NOMO-1 (cell line): Measurements from ENCODE around the gene LRP2BP.

Source experiments
- DNase-seq, 2 experiments: peaks; one replicate each; lab custom pipeline; 2025; ENCODE audit not compliant: unreplicated experiment in 2 of 2; lab: John Stamatoyannopoulos, UW

LRP2BP gene

DNA sequence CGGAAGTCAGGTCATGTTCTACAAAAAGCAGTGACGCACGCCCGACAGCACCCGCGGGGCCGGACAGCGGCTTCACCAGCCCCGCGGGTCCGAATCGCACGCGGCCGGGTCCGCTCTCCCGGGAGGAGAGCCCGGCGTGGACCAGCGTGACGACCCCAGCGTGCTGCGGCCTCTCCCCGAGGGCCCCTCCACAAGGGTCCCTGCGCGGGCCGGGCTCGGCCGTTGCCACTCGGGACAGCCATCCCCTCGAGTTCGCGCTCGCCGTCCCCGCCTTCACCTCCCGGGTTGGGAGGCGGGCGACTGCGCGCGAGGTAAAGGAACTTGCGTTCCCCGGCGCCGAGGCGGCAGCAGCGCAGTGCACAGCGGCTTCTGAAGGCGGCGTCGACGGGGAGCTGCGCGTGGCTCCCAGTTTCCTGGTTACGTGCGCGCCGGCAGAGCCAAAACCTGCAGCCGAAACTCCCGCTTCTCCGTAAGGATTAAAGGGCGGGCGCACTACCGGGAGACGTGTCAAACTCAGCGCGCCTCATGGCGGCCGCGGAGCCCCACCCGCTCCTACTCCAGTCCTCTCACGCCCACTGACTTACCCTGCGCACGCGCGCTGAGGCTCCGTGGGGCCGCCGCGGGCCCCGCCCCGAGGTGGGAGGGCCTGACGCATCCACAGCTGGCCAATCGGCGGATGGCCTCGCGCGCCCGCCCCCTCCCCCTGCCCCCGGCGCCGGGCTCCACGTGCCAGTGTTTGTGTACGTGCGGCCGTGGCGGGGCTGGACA, 416 bp upstream of the LRP2BP start:
- peak; percentile 85 to 91 for DNase-seq

DNA sequence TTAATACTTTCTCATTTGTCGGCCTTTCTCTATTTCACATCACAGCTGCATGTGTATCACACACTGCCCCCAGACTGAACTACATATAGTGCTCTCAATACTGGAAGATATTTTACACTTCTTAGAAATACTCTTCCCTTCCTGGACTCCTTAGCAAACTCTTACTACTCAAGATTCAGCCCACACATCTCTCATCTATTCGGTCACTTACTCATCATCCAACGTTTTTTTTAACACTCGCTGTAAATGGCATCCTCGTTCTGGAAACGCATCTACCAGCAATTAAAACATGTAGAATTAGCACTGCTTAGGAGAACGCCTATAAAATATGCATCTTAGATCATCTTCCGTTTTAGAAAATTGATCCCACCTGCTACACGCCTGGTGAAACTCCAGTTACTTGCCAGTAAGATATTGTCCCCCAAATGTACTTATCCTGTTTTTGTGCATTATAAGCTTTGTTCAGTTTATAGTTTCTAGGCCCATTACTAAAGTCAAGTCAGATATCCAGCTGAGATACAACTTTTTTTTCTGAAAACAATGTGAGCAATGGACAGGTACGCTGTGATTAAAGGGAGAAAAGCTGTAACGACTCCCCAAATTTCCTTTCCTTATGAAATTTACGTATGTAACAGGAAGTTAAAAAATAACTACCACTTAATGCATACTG, 1.0 kb downstream of the LRP2BP start:
- DNase-seq, result no peak

DNA sequence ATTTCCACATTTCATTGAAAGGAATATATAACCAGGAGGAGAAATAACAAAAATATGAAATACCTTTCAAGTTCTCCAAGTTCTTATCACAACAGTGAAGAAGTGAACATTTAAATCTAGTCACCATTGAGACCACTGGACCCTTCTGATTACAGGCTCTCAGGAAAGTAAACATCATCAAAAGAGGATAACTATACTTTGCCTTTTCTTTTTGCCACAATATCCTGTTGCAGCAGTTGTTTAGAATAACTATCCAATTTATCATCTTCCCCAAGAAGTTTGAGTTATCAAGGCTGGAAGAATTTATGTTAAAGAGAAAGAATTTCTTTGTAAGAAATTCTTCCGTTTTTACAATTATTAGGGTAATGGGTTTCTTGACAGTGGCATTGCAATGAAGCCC, 3.6 kb downstream of the LRP2BP start:
- DNase-seq, result no peak

DNA sequence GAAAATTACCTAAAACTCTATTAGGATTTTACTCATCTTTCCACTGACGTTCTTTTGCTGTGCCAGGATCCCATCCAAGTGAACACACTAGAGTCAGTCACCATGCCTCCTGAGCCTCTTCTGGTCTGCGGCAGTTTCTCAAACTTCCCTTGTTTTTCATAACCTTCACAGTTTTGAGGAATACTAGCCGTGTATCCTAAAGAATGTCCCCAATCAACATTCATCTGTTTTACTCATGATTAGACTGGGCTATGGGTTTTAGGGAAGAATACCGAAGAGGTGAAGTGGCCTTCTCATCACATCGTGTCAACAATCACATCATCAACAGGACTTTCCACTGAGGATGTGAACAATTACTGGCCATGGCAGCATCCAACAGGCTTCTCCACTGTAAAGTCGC, 4.8 kb downstream of the LRP2BP start:
- DNase-seq, result no peak

DNA sequence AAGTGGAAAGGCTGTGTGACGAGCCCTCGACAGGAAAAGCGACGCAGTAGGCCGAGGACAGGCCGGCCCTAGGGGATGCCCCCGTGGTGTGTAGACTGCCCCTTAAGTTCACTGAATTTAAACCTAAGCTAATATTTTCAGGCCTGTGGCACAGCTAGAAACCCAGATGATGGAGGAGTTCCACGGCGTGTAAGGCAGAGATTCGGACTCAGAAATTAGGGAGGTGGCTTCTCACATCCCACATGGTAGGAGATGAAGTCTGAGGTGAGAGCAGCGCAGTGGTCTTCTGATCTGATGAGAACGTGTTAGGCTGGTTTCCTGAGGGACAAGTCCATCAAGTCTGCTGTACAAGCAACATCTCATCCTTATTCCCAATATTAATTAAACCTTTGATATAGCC, 7.8 kb downstream of the LRP2BP start:
- no peak for DNase-seq

DNA sequence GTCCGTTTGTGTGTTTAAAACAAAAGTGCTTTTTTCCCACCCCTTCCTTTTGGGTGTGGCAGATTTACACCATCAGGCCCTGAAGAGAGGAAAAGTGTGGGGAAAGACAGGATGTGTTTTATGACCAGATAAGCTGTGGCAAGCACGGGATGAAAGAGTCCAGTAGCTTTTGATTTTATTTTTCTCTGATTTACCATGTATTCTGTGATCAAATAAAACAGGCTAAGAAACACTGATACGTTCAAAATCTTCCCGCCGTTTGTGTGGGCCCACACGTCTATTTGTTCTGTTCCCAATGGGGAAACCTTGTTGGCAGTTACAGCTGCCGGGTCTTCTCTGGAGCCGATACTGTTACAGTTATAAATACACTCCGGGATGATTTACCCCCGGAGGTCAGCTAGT, 10.8 kb downstream of the LRP2BP start:
- DNase-seq, result peak; percentile 21 to 29

DNA sequence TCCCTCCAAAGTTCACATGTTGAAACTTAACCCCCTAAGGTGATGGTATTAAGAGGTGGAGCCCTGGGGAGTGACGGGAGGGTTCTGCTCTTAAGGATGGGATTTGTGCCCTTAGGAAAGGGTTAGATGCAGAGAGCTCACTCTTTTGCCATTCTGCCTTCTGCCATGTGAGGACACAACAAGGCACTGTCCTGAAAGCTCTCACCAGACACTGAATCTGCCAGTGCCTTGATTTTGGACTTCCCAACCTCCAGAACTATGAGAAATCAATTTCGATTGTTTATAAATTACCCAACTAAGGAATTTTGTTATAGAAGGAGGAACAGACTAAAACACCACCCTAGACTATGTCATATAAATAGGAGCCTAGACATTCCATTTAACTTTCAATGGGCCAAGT, 11.7 kb downstream of the LRP2BP start:
- no peak for DNase-seq

DNA sequence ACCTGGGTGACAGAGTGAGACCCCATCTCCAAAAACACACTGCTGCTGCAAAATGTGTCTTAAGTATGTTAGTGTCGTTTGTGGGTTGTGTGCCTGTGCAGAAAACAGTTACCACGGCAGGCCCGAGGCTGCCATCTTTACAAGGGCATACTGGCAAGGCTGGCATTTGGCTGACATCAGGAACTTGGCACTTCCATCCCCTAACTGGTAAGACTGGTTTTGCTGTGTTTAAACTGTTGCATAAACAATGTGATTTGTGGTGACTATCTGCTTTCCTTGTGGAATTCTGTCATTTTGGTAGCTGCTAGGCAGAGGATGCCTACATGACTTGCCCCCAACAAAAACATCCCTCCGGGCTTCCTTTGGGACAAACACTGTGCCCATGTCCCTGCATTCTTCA, 12.3 kb downstream of the LRP2BP start:
- DNase-seq, result no peak

DNA sequence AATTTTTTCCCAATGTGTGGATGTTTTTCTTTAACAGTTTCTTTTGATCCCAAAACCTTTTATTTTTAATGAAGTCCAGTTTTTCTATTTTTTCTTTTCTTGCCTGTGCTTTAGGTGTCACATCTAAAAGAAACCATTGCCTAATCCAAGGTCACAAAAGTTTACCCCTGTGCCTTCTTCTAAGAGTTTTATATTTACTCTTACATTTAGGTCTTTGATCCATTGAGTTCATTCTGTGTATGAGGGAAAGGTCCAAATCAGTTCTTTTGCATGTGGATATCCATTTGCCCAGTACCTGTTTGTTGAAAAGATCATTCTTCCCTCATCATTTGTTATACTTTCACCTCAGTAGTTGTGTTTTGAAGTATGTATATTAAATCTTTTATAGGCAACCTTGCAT, 13.0 kb downstream of the LRP2BP start:
- DNase-seq, result no peak

DNA sequence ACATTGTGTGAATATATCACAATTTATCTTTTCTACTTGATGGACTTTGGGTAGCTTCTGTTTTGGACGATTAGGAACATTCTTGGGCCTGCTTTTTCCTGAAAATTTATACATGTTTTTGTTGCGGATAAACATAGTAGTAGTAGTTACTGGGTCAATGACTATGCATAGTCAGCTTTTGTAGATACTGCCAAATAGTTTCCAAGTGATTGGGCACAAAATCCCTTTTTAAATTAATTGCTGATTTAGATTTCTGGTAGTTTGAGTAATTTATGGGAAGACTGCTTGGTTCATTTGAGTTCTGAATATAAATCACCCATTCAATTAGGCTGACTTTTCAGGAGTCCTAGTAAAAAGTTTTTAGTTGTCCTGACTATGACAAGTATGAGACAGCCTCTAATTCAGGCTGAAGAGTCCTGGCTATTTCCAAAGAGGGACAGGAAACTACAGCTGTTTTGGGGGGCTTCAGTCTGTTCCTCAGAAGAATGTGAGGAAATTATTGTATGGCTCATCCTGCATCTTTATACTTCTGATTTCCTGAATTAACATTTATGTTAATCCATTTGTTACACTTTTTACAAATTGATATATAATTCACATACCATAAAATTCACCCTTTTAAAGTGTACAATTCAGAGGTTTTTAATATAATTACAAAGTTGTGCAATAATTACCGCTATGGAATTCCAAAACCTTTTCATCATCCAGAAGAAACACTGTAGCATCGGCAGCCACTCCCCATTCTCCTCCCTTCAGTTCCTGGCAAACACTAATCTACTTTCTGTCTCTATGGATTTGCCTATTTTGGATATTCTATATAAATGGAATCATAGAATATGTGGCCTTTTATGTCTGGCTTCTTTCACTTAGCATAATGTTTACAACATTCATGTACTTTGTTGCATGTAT, 14.2 kb downstream of the LRP2BP start:
- DNase-seq, result no peak

DNA sequence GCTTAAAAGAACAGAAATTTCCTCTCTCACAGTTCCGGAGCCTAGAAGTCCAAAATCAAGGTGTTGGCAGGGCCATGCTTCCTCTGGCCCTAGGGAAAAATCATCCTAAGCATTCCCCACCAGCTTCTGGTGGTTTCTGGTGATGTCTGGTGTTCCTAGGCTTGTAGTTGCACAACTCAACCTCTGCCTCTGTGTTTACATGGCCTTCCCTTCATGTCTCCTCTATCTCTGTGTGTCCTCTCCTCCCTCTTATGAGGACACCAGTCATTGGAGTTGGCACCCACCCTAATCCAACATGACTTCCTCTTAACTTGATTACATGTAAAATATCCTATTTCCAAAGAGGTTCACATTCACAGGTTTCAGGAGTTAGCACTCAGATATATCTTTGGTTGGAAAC, 15.4 kb downstream of the LRP2BP start:
- no peak for DNase-seq

DNA sequence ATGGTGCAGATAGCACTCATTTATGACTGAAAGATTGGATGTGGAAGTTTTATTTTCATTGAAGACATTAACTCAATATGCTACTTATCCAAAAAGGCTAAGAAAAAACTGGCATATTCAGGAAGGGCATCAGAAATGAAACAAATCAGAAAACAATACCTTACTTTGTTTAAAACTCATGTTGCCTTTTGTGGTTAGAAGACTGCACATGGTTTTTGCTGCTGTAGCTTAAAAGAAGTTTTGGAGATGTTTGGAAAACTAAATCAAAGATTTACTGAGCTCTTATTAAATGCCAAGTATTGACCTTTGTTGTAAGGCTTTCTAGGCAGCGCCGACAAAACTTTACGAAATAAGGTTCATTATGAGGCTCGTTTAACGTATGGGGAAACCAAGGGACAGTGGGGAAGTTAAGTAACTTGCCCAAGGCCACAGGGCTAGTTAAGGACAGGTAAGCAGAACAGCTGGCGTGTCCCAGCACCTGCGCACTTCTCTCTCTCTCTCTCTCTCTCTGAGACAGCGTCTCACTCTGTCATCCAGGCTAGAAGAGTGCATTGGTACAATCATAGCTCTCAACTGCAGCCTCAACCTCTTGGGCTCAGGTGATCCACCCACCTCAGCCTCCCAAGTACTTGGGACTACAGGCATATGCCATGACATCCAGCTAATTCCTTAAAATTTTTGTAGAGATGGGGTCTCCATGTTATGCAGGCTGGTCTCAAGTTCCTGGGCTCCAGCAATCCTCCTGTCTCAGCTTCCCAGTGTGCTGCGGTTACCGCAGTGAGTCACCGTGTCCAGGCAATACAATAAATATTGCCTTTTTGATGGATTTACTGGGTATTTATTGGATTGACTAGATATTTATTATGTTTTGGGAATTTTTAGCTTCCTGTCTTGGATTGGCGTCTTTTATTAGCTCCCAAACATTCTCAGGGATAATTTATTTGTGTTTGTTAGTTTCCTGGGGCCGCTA, 16.1 kb downstream of the LRP2BP start:
- no peak for DNase-seq

DNA sequence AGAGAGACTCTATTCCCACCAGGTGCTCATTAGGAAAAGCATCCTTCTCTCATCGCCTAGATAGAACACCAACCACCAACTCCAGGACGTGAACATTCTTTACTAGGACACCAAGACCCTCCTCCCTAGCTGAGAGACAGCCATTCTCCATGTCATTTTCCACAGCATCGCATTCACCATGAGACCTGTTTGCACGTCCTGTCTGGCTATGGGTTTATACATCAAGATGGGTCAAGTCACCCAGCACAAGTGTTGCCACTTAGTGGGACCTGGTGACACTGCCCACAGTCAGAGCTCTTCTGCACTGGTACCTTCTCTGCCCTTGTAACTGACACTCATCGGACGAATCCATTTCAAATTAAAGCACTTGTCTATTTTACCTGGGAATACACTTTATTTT, 17.5 kb downstream of the LRP2BP start:
- no peak for DNase-seq

DNA sequence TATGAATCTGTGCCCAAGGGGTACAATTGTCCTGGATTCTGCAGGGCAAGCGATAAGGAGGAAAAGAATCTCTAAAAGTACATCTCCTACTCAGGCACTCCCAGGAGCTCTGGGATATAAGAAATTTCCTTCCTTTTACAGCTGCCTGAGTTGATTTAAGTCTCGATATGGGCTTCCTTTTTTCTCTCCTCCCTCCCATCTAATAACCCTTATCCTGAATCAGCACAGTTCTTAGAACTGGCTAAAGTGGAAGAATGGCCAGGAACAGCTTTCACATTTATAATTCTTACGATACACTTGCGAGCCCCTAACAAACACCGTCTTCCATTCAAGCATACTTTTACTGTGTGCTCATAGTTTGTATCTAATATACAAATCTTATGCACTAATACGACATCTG, 21.2 kb downstream of the LRP2BP start:
- no peak for DNase-seq

DNA sequence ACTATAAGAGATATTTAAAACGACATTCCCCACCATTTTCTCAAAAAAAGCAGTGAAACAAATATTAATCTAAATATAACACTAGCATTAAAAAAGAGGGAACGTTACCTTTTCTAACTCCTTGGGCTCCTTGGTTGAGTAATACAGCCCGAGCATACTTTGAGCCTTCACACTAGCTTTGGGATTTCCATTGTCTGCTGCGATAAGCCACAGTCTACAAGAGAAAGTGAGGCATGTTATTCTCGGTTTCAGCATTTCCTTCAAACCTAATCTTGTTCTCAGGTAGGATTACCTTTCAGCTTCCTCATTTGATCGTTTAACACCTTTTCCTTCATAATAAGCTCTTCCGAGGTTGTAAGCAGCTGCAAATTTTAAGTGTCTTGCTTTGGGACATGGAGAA, 21.7 kb downstream of the LRP2BP start:
- DNase-seq, result no peak

DNA sequence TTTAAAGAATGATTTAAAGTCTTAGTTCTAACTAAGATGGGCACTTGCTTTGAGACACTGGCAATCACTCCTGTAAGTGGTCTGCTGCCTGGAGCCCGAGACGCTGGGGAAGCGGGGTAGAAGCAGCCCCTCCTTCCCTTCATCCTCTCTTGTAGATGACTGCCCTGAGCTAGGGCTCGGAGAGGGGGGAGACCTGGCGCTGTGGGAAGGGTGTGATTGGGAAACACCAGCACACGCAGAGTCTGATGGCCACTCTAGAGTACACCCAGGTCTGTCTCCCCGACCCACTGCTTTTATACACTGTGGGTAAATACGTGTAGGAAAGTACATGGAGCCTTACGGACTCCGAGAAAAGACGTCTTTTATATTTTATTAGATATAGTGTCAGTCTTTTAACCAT, 24.0 kb downstream of the LRP2BP start:
- no peak for DNase-seq

DNA sequence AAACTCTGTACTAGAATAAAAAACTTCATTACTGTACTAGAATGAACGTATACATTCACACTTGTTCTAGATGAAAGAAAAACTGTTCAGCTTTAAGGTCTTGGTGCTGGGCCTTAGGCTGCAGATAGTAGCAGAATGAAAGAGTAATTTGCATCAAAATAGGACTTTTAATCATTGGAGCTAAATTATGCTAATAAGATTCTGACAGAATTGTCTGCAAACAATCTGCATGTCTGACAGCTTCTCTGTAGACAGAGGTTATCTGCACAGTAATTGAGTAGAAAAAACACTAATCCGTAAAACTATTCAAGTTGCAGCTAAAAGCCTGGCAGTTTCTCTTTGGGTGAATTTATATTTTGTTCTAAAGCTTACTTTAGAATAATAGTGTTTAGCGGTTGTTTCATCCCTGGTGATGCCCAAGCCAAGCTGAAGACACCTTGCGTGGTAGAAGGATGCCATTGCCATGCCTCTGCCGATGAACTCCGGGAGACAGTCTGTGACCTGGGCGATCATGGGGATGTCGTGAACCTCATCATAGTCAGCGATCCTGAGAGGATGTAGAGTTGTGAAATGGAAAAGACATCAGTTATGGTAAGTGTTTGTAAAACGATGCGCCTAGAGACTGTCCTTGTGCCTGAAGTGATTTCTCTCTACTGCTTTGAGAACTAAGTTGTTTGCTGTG, 25.3 kb downstream of the LRP2BP start:
- no peak for DNase-seq

DNA sequence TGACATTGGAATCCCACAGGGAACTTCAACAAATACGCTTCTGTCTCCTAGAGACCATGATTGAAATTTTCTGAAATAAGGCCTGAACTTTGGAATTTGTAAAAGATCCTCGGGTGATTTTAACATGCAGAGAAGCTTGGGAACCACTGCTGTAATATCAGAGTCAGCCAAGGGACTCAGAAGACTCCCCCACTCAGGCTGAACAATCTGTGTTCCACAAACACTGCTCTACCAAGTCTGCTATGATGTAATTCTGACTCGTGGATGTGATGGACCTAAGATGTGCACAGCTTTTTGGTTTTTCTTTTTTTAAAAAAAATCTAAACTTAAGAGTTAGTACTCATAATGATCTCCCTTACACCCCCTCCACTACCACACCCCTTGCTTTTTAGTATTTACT, 26.0 kb downstream of the LRP2BP start:
- no peak for DNase-seq

DNA sequence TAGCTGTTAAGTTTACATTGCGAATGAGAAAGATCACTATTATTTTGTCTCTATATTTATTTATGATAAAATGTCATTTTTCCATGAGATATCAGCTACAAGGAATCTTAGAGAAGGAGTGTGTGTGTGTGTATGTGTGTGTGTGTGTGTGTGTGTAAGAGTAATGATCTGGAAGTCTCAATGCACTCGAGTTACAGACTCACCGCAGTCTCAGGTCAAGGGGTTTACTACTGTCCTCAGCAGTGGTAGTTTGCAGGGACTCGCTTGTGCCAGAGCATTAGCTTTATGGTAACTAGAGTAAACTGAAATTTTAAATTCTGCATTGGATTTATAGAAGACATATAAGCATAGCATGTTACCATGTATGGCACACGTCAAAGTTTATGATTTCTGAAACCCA, 30.8 kb downstream of the LRP2BP start:
- DNase-seq, result no peak

DNA sequence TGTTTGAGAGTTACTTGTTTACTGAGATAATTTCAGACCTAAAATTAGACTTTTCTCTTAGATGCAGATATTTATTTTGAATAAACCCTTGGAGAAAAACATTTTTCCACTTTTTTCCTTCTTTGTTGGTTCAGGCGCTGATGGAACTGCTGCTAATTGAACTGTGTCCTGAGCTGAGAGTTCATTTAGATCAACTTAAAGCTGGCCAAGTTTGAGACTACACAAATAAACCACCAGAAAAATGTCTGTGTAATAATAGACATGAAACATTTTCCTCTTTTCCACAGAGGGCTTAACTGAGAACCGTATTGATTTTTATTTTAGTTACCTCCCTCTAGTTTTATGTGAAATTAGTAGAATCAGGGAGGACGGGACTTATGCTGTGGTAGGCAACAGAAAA, 32.5 kb downstream of the LRP2BP start:
- DNase-seq, result no peak
